Smooth muscle cell (in vitro differentiated cells): ENCODE measurements around the gene IER5L. TPM values are rescaled to one million over a fixed set of nuclear protein-coding genes. Genes with fewer than 3 reads are reported as not detected.
"Not testable (repeated sequence)": the region's sequence is repeated elsewhere in the genome, so short reads cannot be mapped to it uniquely, and the experiment has no call there.

ENCODE experiments used
- DNase-seq: peaks from one replicate; lab custom pipeline; 2025; ENCODE audit not compliant: unreplicated experiment; lab: John Stamatoyannopoulos, UW
- H2AFZ ChIP-seq: fragments of 200-600 bp; sonication (generic); 2 replicates; pipeline ENCODE4 v1.6.0; 2016; ENCODE audit warnings: antibody characterized with exemption, low read depth, mild to moderate bottlenecking
- H3F3A ChIP-seq: fragments of 200-600 bp; sonication (generic); 2 replicates; pipeline ENCODE4 v1.6.0; 2017; ENCODE audit warnings: antibody characterized with exemption, low read depth
- H3K27ac ChIP-seq: fragments of 200-600 bp; sonication (generic); 2 replicates; pipeline ENCODE4 v1.5.1; 2016; ENCODE audit warnings: low read depth, mild to moderate bottlenecking
- H3K27me3 ChIP-seq: fragments of 200-600 bp; sonication (generic); 2 replicates; pipeline ENCODE4 v1.6.1; 2016; ENCODE audit warnings: low read depth, mild to moderate bottlenecking
- H3K36me3 ChIP-seq: fragments of 200-600 bp; sonication (generic); 2 replicates; pipeline ENCODE4 v1.5.1; 2016; ENCODE audit warnings: low read depth
- H3K4me1 ChIP-seq: fragments of 200-600 bp; sonication (generic); 2 replicates; pipeline ENCODE4 v1.5.1; 2016; ENCODE audit warnings: low read depth
- H3K4me2 ChIP-seq: fragments of 200-600 bp; sonication (generic); 2 replicates; pipeline ENCODE4 v1.6.0; 2016; ENCODE audit warnings: mild to moderate bottlenecking
- H3K4me3 ChIP-seq: fragments of 200-600 bp; sonication (generic); 2 replicates; pipeline ENCODE4 v1.5.1; 2016; ENCODE audit warnings: mild to moderate bottlenecking
- H3K79me2 ChIP-seq: fragments of 200-600 bp; sonication (generic); 2 replicates; pipeline ENCODE4 v1.6.0; 2016; ENCODE audit warnings: low read depth, mild to moderate bottlenecking
- H3K9ac ChIP-seq: fragments of 200-600 bp; sonication (generic); 2 replicates; pipeline ENCODE4 v1.6.0; 2016; ENCODE audit warnings: low read depth
- H3K9me3 ChIP-seq: fragments of 200-600 bp; sonication (generic); replicated peaks from 2 replicates; pipeline ENCODE4 v1.5.1; 2016; ENCODE audit warnings: low read depth
- H4K20me1 ChIP-seq: fragments of 200-600 bp; sonication (generic); 2 replicates; pipeline ENCODE4 v1.6.0; 2016; ENCODE audit warnings: low read depth
- WGBS: methylation state at CpG from one replicate; pipeline ENCODE4 v1.1.7; 2016; ENCODE audit warnings: low lambda C conversion rate; 5-methylcytosine and 5-hydroxymethylcytosine counted together
- polyA plus RNA-seq: library from polyadenylated mRNA; unstranded; fragments of >200 nt; fragmentation: Nextera tagmentation; extraction: Ambion mirVana; gene quantifications from 2 replicates; pipeline ENCODE4 v1.2.1, GENCODE V29; 2016
- total RNA-seq: library from RNA; depleted of rRNA; stranded (reverse); fragments of >200 nt; gene quantifications from 2 replicates; pipeline ENCODE4 v1.2.3, GENCODE V29; 2014
- TF ChIP-seq, protein P1 (sequence below): fragments of 200-600 bp; sonication (generic); IDR thresholded peaks from 2 replicates; pipeline ENCODE4 v1.5.1; 2017; ENCODE audit warnings: borderline replicate concordance, mild to moderate bottlenecking, antibody characterized with exemption; ENCODE audit not compliant: insufficient read depth, poor library complexity, severe bottlenecking

The IER5L gene
- total and polyA plus RNA-seq, 2 experiments from 2014 or later, result 28.3 to 31.7 TPM

DNA sequence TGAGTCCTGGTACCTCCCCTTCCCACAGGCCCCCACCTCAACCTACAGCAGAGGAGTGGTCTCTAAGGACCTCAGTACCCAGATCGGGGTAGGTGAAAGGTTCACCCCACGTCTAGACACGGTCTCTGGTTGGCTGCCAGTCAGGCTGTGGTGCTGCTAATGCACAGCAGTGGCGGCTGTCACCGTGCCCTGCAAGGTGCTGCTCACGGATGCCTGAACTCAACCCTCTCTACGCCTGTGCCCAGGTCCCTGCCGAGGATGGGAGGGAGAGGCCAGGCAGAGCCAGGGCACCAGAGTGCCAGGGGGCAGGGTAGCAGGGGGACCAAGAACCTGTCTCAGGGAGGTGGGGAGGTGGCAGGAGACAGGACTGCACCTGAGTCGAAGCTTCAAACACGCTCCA lies 14.3 kb downstream of the IER5L start:
- H3K4me1 ChIP-seq, result peaks cover 13% of the 10 kb centered on the region
- no peaks in the 10 kb centered on the region for H3K9me3 ChIP-seq
- H3K79me2 ChIP-seq, result no peaks in the 10 kb centered on the region
- H3K9ac ChIP-seq, result no peak overlapping the region
- H4K20me1 ChIP-seq, result no peaks in the 10 kb centered on the region
- peaks cover 4% of the 10 kb centered on the region for H3F3A ChIP-seq
- no peaks in the 10 kb centered on the region for H3K27me3 ChIP-seq
- H3K4me3 ChIP-seq, result no peak overlapping the region
- WGBS, result 97% methylated on average over 10 of the region's 10 CpGs
- H3K27ac ChIP-seq, result peak overlapping the region; percentile 42
- no peak overlapping the region for H3K4me2 ChIP-seq
- DNase-seq, result no peak
- TF ChIP-seq, protein P1, sequence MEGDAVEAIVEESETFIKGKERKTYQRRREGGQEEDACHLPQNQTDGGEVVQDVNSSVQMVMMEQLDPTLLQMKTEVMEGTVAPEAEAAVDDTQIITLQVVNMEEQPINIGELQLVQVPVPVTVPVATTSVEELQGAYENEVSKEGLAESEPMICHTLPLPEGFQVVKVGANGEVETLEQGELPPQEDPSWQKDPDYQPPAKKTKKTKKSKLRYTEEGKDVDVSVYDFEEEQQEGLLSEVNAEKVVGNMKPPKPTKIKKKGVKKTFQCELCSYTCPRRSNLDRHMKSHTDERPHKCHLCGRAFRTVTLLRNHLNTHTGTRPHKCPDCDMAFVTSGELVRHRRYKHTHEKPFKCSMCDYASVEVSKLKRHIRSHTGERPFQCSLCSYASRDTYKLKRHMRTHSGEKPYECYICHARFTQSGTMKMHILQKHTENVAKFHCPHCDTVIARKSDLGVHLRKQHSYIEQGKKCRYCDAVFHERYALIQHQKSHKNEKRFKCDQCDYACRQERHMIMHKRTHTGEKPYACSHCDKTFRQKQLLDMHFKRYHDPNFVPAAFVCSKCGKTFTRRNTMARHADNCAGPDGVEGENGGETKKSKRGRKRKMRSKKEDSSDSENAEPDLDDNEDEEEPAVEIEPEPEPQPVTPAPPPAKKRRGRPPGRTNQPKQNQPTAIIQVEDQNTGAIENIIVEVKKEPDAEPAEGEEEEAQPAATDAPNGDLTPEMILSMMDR, result no peak
- H2AFZ ChIP-seq, result no peak overlapping the region
- H3K36me3 ChIP-seq, result no peaks in the 10 kb centered on the region

DNA sequence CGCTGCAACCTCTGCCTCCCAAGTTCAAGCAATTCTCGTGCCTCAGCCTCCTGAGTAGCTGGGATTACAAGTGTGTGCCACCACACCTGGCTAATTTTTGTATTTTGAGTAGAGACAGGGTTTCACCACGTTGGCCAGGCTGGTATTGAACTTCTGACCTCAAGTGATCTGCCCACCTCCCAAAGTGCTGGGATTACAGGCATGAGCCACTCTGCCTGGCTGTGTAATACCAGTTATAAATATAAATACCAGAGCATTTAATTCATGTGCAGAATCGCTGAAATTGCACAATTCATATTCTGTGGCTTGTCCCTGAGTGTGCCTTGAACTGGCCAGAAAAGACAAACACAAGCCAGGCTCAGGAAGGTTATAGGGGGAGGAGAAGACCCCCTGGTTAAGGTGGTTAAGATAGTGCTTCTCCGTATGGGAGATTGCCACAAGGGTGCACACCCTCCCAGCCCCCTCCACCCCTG lies 14.8 kb downstream of the IER5L start:
- H3K79me2 ChIP-seq, H3K36me3 ChIP-seq, DNase-seq, H3K9ac ChIP-seq, H3F3A ChIP-seq, H3K27ac ChIP-seq, H3K9me3 ChIP-seq, H3K4me2 ChIP-seq, H2AFZ ChIP-seq, H3K4me3 ChIP-seq, H3K27me3 ChIP-seq, H4K20me1 ChIP-seq: not testable (repeated sequence)
- 72% methylated on average over 5 of the region's 5 CpGs for WGBS
- H3K4me1 ChIP-seq, result peaks cover 13% of the 10 kb centered on the region

DNA sequence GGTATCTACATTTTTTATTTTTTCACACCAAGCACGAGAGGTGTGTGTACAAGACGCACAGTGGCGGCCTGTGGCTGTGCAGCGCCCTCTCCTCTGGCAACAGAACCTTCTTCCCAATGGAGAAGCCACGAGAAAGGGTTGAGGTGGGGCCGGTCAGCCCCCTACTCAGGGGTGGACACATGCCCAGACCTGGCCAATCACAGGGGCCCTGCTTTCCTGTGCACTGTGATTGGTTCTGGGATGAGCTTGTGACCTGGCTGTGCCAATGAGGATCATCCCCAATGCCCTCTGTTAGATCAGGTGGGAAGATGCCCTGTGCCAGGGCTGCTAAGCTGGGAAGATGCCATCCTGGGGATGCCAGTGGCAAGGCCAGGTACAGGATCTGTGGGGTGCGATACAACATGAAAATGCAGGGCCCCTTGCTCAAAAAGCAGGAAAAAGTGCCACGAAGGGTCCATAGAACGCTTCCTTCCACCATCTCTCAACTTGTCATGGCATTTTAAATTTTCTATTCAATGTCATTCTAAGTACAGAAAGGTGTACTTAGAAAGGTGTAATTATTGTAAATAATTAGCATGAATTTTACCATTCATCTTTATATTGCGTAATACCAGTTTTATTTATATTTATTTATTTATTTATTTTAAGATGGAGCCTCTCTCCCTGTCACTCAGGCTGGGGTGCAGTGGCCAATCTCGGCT lies 15.4 kb downstream of the IER5L start:
- no peaks in the 10 kb centered on the region for H3K36me3 ChIP-seq
- H3K79me2 ChIP-seq, result no peaks in the 10 kb centered on the region
- no peaks in the 10 kb centered on the region for H3K9me3 ChIP-seq
- WGBS, result 97% methylated on average over 11 of the region's 11 CpGs
- H2AFZ ChIP-seq, result no peak overlapping the region
- peaks cover 10% of the 10 kb centered on the region for H3K4me1 ChIP-seq
- TF ChIP-seq, protein P1, result no peak
- no peaks in the 10 kb centered on the region for H3K27me3 ChIP-seq
- no peak overlapping the region for H3K27ac ChIP-seq
- H4K20me1 ChIP-seq, result no peaks in the 10 kb centered on the region
- H3K4me2 ChIP-seq, result no peak overlapping the region
- no peak overlapping the region for H3K4me3 ChIP-seq
- no peak overlapping the region for H3K9ac ChIP-seq
- DNase-seq, result no peak
- peaks cover 4% of the 10 kb centered on the region for H3F3A ChIP-seq

DNA sequence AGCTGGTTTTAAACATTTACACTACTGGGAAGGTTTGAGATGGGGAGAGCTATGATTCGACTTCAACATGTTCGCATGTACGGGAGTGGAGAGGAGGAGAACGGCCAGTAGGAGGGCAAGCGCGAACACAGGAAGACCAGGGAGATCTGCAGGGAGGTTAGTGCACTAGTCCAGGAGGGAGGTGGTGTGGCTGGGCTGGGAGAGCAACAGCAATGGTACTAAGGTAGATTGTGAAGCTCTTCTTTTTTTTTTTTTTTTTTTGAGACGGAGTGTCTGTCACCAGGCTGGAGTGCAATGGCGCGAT lies 16.6 kb downstream of the IER5L start:
- Histone ChIP-seq H3K9ac (no peak overlapping the region), H3K4me1 (no peaks in the 10 kb centered on the region), H3F3A (peaks cover 4% of the 10 kb centered on the region), H3K4me2 (no peak overlapping the region), H3K4me3 (no peak overlapping the region), H3K27ac (no peak overlapping the region), H4K20me1 (no peaks in the 10 kb centered on the region), H3K9me3 (no peaks in the 10 kb centered on the region), H3K27me3 (no peaks in the 10 kb centered on the region), H3K79me2 (no peaks in the 10 kb centered on the region), H3K36me3 (no peaks in the 10 kb centered on the region), H2AFZ (no peak overlapping the region)
- TF ChIP-seq, protein P1, result no peak
- no peak for DNase-seq
- WGBS, result 90% methylated on average over 9 of the region's 9 CpGs
